NCI-H1930 (cell line): ENCODE measurements around the gene HDAC4.

Source experiments
- DNase-seq, 2 experiments: peaks; one replicate each; lab custom pipeline; 2025; lab: John Stamatoyannopoulos, UW

The HDAC4 gene

DNA sequence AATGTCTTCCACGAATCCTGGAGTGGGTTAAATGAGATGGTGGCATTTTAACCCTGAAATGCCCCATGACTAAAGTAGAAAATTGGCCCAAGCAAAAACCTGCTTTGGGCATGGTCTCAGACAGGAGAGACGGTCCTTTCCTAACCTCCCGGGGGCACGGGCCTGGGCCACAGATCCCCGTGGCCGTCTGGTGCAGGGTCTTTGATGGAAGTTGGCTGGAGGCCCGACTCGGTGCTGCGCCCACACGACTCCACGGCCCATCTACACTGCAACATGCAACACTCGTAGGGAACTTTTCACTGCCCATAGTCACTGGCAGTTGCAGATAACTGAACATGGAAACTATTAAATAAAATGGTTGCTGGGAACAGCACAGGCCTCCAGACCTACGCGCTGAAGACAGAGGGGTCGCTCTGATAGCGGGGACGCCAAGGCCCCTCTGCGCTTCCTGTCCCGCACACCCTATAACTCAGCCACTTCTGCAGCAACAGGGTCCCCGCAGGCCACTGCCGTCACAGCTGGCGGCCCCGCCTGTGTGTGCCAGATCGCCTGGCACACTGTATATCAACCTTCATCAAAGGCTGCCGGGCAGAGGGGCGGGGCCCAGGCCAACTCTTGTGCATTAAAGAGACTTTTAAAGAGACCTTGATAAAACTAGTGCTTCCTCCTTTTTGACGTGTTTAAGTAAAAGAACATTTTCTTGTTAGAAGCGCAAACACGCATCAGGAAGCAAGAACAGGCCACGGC is 338.8 kb downstream of the HDAC4 start:
- DNase-seq, result no peak

DNA sequence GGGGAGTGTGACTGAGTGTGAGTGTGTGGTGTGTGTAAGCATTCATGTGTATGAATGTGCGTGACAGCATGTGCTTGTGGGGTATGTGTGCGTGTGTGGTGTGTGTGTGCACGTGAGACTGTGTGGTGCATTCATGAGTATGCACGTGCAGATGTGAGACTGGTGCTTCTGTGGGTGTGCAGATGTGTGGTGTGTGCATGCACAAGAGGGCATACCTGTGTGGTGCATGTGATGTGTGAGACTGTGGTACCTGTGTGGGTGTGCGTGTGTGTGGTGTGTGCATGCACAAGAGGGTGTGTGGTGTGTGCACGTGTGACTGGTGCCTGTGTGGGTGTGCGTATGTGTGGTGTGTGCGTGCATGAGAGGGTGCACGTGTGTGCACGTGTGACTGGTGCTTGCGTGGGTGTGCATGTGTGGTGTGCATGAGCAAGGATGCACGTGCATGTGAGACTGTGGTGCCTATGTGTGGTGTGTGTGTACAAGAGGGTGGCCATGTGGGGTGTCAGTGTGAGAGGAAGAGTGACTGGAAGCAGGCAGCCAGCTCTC is 339.6 kb downstream of the HDAC4 start:
- no peak for DNase-seq

DNA sequence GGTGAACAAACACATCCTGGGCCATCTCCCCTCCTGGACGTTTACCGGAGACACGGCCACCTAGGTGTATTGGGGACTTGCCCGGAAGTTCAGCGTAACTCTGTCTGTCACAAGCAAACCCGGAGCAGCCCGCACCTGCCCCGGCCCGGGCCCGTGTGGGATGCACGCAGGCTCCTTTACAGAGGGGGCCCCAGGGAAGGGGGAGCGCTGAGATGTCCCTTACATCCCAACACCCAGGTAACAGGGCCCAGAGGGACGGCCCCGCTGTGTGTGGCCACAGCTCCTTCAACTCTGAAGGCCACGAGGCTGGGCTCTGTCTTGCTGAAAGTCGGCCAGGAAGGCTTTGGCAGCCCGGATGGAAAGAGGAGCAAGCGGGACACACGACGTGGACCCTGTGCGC is 340.1 kb downstream of the HDAC4 start:
- no peak for DNase-seq

DNA sequence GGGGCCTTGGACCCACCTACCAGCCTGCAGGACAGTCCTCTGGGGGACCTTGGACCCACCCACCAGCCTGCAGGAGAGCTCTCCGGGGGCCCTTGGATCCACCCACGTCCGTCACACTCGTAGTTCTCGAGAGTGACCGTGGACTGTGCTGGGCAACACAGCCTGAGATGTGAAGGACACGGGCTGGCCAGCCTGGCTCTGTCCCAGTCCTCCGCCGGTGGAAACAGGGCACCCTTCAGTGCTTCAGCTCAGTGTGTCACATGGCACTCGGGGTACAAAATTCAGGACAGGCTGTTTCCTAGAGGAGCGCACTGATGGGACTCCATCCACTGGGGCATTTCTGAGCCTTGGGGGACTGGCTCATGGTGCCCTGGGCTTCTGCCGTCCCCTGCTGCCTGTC is 341.0 kb downstream of the HDAC4 start:
- no peak for DNase-seq

DNA sequence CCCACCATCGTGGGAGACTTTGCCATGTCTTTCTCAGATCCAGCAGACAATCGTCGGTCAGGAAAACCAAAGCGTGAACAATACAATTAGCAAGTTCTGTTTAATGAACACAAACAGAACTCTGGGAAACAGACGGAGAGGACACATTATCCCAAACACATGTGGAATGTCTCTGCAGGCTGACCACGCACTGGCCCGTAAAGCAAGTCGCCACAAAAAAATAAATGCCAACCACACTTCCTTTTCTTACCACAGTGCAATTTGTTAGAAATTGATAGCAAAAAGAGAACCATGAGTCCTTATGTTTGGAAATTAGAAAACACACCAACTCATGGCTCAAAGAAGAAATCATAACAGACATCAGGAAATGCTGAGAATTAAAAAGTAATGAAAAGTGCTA is 342.1 kb downstream of the HDAC4 start:
- no peak for DNase-seq

DNA sequence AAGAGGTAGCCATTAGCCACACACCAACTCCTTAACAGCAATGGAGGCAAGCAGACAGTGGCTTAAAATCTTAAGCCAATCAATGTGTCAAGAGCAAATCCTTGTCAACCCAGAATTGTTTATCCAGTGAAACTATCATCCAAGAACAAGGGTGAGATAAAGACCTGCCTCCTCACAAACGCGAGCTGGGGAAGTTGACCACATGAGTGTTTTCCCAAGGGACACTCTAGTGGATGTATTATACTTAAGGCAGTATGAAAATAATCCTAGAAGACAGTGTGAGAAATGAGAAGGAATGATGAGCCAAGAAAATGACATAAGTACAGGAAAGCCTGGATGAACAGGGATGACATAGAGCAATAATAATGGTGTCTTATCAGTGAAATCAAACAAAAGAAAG is 343.3 kb downstream of the HDAC4 start:
- DNase-seq, result no peak

DNA sequence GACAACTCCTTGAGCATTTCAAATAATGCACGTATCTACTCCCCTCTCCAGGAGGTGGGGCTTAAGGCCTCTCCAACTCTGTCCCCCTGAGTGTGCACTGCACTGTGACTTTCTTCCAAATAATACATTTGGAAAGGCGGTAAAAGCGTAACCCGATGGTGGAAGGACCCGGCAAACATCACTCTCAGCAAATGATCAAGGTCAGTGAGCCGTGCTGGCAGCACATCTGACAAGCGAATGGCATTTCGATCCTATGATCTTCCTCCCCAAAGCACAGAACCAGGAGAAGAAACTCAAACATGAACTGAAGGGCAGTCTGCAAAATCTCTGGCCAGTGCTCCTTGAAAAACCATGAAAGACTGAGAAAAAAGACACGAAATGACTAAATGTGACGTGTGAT is 344.2 kb downstream of the HDAC4 start:
- no peak for DNase-seq

DNA sequence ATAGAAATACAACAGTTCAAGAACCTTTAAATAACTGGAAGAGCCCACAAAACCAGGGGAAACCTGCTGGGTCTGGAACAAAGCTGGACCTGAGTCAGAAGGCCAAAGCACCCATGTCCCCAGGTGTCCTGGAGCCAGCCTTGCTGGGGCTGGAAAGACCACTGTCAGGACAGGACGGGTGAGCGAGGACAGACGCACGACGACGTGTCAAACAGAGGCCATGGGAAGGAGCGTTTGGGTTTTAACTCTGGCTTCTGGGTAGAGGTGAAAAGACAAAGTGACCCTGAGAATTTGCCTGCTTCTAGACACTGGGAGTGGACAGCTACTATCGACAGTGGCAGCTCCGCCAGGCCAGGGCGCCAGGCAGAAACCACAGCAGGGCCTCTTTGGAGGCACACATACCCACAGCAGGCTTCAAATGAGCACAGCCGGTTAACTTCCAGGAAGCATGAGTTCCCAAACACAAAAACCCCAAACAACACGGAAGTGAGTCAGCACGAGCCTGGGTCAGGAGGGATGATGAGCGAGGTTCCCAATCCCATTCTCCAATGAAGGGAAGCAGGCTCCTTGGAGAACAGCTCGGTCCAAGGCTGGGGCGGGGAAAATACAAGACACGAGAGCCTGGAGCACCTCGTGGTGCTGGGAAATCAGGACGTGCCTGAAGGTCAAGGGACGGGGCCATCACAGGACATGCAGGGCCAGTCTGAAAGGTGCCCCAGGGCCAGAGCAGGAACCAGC is 344.9 kb downstream of the HDAC4 start:
- DNase-seq, result no peak

DNA sequence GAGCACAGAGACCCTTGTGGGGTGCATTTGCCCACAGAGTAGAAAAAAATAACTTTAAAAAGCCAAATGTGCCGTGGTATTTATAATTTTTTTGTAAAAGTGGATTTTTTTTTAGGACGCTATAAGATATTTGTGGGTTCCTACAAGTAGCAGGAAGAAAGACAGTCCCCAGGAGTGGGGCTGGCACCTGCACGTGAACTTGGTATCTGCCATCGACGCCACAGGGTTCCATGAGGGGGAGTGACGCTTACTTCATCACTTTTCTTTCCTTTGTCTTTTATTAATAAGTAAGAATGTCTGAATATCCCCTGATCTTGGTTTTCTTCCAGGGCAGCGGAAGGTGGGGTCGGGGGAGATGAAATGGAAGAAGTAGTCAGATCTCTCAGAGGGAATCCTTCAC is 345.9 kb downstream of the HDAC4 start:
- DNase-seq, result no peak

DNA sequence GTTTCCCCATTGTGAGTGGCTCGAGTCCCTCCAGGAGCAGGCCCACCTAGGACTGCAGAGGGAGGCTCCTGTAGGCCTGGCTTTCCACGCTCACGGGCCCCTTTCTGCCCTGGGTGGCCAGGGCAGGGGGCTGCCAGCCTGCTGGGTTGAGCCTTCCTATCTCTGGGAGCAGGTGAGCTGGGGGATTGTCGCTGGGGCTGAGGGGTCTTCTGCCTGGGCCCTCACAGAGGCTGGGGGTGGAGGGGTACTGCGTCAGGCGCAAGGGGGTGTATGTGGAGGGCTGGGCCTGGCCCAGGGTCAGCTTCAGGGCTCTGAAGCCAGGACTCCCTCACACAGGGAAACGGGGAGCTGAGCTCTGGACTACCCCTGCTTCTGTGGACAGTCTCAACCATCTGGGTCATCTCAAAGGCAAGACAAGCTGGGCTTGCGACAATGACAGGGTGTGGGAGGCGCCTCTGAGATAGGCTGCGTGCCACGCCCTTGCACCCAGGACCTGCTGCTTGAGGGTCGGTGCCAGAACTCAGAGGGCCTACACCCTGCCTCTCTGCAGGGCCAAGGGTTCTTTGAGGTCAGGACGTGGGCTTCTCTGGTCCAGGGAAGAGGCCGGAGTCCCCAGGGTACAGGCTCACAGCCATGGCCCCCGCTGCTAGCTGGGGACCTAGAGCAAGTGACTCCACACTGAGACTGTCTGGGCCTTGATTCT is 346.9 kb downstream of the HDAC4 start:
- DNase-seq, result no peak

DNA sequence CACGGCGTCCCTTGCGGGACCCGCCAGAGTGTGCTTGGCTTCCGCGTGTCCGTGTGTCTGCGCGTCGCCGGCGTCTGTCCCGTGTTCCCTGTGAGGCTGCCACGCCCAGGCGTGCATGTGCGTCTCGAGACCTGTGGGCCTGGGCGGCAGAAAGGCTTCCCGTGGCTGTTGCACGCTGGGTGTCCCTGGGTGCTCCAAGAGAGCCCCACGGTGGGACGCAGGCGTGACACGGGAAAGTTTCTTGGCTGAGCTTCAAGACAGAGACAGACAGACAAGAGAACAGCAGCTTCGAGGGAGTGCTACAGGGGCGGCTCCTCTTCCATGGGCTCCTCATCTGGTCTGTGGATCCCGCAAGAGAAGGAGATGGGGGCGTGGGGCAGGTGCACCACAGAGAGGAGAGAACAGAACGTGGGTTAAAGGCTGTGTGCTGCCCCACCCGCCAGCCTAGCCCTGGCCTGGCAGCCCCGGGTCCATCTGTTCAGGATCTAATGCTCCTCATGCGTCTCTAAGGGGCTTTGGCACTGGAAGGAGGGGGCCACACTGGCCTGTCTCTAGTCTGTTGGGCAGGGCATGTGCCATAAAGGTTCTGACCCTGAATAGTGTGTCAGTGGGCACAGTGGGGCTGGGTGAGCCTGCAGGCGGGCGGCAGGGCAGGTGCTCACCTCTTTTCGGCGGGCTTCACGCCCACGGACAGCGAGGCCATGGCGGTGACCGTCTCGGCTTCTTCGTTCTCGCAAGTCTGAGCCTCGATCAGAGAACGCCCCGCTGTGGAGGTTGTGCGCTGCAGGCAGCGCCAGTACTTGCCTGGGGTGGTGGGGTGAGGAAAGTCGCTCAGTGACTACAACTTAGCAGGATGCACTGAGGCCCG is 347.8 kb downstream of the HDAC4 start:
- DNase-seq, result no peak

DNA sequence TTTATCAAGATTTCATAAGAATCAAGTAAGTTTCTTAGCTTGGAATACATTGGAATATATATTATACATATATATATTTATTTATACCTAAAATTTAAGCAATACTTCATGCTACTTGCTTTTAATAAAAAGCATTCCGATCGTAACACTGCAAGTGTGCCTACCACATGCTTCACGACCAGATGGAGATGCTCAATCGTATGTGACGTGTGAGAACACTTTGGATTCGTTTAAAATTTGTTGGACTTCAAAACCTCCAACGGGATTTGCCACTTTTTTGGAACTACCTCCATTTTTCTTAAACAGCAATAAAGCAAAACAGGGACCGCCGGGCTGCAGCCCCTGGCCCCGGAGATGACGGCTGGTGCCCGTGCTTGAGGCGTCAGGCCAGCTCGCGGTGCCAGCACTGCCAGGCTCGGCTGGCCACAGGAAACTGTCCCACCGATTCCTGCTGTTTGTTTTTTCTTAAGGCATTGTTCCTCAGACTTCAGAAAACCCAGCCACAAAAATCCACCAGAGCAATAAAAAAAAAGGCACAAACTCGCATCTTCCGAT is 348.9 kb downstream of the HDAC4 start:
- DNase-seq, result no peak

DNA sequence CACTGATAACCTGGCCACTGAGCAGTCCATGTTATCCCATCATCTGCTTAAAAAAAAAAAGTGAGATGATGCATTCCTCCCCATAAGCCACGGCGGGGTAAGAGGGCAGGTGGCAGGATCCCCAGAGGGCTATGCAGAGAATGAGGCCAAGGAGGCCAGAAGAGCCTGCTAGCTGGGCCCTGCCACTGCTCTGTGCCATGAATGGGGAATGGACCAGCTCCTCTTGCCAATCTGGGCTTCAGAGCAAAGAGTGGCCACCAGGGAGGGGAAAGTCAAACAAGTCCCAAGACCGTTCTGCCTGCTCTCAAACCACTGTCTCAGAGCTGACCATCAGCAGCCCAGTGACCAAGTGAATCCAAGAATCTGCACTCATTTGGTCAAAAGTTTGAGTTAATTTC is 350.6 kb downstream of the HDAC4 start:
- no peak for DNase-seq

DNA sequence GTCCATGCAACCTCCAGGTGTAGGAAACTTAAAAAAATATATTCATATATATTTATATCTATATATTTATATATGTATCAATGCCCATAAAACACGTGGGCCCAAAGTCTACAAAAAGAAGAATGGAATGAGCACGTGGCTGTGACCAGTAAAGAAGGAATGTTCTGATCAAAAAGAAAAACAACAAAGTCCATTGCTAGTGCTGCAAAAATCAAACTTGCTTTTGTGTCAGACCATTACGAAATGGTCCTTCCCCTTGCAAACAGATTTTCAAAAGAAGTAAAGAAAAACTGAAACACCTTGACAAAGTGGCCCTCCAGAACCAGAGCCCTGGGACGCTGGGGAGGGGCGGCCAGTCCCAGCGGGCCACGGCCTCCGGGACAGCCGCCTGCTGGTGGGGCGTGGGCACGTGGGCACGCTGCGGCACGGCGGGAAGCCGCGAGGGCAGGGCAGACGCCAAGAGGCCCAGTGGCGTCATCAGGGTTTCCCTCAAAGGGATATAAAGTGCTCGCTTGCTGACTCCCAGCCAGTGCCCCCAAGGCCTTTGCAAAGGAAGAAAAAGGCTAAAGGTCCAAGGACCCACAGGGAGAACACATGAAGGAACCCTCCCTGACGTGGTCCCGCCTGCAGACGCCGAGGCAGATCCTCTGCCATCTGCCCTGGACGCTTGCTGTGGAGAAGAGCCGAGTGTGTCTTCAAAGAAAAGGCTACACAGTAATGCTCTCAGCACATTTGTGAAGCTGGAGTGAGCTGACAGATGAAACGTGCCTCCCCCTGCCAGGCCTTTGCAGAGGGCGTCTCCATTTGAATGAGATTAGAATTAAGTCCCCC is 351.2 kb downstream of the HDAC4 start:
- no peak for DNase-seq

DNA sequence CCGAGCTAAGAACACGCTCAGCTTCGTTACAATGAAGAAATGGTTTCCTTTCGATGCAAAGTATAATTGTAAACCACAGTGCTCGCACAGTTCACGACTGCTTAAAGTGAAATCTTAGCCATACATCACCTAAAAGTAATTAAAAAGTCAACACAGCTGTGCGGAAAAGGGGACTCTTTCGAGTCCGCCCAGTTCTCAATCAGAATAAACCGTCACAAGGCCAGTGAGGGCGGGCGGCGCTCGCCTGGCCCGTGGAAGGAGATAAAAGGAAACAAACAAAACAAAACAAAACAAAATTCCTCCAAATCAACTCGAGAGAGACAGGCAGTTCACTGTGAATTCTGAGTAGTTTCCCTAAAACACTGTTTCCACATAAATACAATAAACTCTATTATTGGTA is 352.1 kb downstream of the HDAC4 start:
- DNase-seq, result no peak

DNA sequence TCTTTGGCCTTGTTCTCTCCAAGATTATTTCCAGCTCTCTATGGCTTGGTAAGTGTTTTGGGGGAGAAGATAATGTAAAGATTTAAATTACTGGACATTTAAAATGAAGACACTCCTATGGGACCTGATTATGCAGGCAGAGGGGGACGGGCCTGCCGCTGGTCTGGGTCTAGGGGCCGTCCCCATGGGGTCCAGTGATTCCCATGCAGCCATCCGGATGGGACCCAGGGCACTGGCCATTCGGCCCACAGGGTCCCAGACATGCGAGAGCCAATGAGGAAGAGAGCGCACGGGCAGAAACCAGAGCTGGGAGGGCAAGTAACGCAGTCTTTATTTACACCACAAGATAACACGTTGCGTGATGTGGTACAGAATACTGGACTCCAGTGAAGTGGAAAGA is 353.0 kb downstream of the HDAC4 start:
- no peak for DNase-seq

DNA sequence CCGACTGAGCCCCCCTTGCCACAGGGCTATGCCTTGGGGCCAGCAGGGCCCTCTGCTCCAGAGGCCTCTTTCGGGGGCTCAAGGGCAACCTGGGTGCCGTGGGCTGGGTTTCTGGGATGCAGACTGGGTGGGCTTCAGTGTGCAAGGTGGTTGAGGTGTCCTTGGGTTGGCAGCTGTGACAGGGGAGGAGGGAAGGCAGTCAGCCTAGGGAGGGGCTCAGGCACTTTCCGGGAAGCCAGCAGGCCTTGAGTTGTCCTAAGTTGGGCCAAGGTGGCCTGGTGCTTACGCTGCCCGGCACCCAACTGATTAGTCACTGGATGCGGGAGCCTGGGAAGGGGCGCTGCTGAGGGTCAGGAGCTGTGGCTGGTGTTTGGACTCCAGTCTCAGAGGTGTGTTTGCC is 353.4 kb downstream of the HDAC4 start:
- DNase-seq, result no peak

DNA sequence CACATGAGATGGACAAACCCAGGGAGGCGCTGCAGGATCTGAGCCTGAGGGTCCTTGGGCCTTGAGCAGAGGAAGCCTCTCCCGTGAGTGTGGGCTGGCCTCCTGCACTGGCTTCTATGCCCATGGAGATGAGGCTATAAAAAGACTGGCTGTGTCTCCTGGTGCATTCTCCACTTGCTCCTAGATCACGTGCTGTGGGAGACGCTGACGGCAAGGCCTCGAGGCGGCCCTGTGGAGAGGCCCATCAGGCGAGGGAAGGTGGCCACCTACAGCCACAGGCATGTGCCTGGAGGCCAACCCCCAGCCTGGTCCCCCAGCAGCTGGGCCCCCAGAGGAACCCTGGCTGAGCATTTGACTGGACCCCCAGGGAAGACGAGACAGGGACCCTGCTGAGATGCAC is 354.0 kb downstream of the HDAC4 start:
- DNase-seq, result no peak

DNA sequence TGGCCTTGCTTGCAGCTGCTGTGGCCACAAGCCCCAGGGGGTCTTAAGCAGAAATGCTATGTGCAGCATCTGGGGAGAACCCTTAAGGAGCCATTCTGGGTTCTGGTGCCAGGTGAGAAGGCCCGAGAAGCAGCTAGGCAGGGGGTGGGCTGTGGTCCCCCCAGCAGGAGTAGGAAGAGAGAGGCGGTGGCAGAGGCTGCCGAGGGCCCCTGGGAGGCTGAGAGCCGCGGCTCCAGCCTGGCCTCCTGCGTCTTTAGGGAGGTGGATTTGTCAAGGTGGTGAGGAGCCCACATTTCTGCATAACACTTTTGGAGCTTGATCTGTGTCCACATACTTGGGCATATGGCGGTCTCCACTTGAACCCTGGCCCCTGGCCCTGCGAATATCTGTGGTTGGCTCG is 356.5 kb downstream of the HDAC4 start:
- DNase-seq, result no peak

DNA sequence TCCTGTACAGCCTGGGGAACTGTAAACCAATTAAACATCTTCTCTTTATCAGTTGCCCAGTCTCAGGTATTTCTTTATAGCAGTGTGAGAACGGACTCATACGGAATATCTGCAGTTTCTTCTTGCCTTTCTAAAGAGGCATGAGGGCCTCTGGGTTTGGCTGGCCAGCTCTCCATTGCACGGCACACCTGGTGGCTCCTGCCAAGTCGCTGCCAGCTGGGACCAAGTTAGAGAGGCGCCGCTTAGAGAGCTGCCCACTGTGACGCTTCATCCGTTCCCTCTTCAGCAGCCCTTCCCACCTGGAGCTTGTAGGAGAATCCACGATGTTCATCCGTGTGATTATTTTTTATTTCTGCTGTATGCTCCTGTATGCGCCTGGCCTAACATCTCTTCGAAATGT is 357.5 kb downstream of the HDAC4 start:
- no peak for DNase-seq
